Measurements from ENCODE around the gene MXI1.
"Not testable (repeated sequence)": the region's sequence is repeated elsewhere in the genome, so short reads cannot be mapped to it uniquely, and the experiment has no call there.

GRCh38 chr10:110185646-110186182 is 21.7 kb upstream of the MXI1 start:
- TF ChIP-seq CTCF (IDR thresholded peaks at IDR 0.05; ENCODE audit: insufficient read depth, low read length); REST (IDR thresholded peaks at IDR 0.05; ENCODE audit: insufficient replicate concordance, low read depth); POLR2AphosphoS5 (IDR thresholded peaks at IDR 0.05; ENCODE audit: low read depth): not testable (repeated sequence)
